SK-N-SH treated with all-trans-retinoic acid at 6 μM for 48 hours (cell line): ENCODE data around the gene BLID.

ENCODE experiments used
- ATAC-seq: fragments of 200-7000 bp; cut with Tn5 transposase; 3 replicates; pipeline ENCODE4 v1.9.1; 2020; ENCODE audit warnings: mild to moderate bottlenecking, moderate library complexity
- ARNTL ChIP-seq: fragments of 450-650 bp; formaldehyde crosslinking; IDR thresholded peaks from 2 replicates; pipeline ENCODE4 v1.5.0; 2020; ENCODE audit warnings: low read depth, mild to moderate bottlenecking, moderate library complexity, borderline replicate concordance
- CSDC2 ChIP-seq: fragments of 250-450 bp; sonication (Bioruptor Pico); IDR thresholded peaks from 2 replicates; pipeline ENCODE4 v1.5.0; 2020; ENCODE audit warnings: mild to moderate bottlenecking, moderate library complexity
- ESRRG ChIP-seq: fragments of 250-450 bp; sonication (Bioruptor Pico); IDR thresholded peaks from 2 replicates; pipeline ENCODE4 v1.6.1; 2021; ENCODE audit warnings: mild to moderate bottlenecking
- GLIS3 ChIP-seq: fragments of 250-450 bp; sonication (Bioruptor Pico); IDR thresholded peaks from 2 replicates; pipeline ENCODE4 v1.5.0; 2020; ENCODE audit warnings: mild to moderate bottlenecking, moderate library complexity
- ISL1 ChIP-seq: fragments of 250-450 bp; sonication (Bioruptor Pico); IDR thresholded peaks from 2 replicates; pipeline ENCODE4 v2.1.2; 2022; ENCODE audit warnings: mild to moderate bottlenecking, moderate library complexity
- OSR1 ChIP-seq: fragments of 250-450 bp; sonication (Bioruptor Pico); IDR thresholded peaks from 2 replicates; pipeline ENCODE4 v1.8.0; 2022; ENCODE audit warnings: moderate library complexity, mild to moderate bottlenecking, inconsistent platforms
- RARB ChIP-seq: fragments of 250-450 bp; sonication (Bioruptor Pico); IDR thresholded peaks from 2 replicates; pipeline ENCODE4 v1.8.0; 2021; ENCODE audit warnings: mild to moderate bottlenecking, moderate library complexity
- SNAI2 ChIP-seq: fragments of 250-450 bp; sonication (Bioruptor Pico); IDR thresholded peaks from 2 replicates; pipeline ENCODE4 v1.5.0; 2020; ENCODE audit warnings: mild to moderate bottlenecking, moderate library complexity
- TCF4 ChIP-seq: fragments of 250-450 bp; sonication (Bioruptor Pico); IDR thresholded peaks from 2 replicates; pipeline ENCODE4 v1.8.0; 2021; ENCODE audit warnings: mild to moderate bottlenecking, moderate library complexity, borderline replicate concordance
- TOX ChIP-seq: fragments of 250-450 bp; sonication (Bioruptor Pico); IDR thresholded peaks from 2 replicates; pipeline ENCODE4 v1.8.0; 2021; ENCODE audit warnings: mild to moderate bottlenecking, moderate library complexity, borderline replicate concordance
- ZC3H10 ChIP-seq: fragments of 250-450 bp; sonication (Bioruptor Pico); IDR thresholded peaks from 2 replicates; pipeline ENCODE4 v1.5.1; 2021; ENCODE audit warnings: mild to moderate bottlenecking, moderate library complexity
- ZNF565 ChIP-seq: fragments of 450-650 bp; formaldehyde crosslinking; conservative IDR thresholded peaks from 2 replicates; pipeline ENCODE4 v1.5.0; 2020; ENCODE audit warnings: low read depth, mild to moderate bottlenecking, moderate library complexity
- TF ChIP-seq, protein P1 (sequence below): fragments of 250-450 bp; sonication (Bioruptor Pico); IDR thresholded peaks from 2 replicates; pipeline ENCODE4 v1.5.1; 2021; ENCODE audit warnings: mild to moderate bottlenecking, moderate library complexity
- TF ChIP-seq, protein P2 (sequence below): fragments of 250-450 bp; sonication (Bioruptor Pico); IDR thresholded peaks from 2 replicates; pipeline ENCODE4 v1.5.0; 2020; ENCODE audit warnings: mild to moderate bottlenecking, moderate library complexity
- TF ChIP-seq, protein P3 (sequence below): fragments of 250-450 bp; sonication (Bioruptor Pico); IDR thresholded peaks from 2 replicates; pipeline ENCODE4 v1.5.1; 2020; ENCODE audit warnings: low read depth, mild to moderate bottlenecking, moderate library complexity

Gene BLID

DNA sequence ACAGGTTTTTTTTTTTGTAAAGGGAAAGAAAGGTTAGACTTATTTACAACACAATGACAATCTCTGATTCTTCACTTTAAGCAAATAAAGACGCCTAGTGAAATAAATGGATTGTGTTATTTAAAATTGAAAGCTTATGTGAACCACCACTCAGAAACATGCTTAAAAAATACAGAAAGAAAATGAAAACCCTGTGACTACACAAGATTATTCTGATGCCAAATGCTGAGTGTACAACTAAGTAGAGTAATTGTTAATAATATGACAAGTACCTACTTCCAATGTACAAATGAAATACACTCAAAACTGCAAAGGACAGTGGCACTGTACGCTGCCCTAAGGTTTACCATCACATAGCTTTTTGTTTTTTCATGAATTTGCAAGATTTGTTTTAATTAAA, 1.0 kb downstream of the BLID start:
- TF ChIP-seq ARNTL = no peak
- no peak for TF ChIP-seq OSR1 (CRISPR knock-in tag)
- TF ChIP-seq, protein P1, sequence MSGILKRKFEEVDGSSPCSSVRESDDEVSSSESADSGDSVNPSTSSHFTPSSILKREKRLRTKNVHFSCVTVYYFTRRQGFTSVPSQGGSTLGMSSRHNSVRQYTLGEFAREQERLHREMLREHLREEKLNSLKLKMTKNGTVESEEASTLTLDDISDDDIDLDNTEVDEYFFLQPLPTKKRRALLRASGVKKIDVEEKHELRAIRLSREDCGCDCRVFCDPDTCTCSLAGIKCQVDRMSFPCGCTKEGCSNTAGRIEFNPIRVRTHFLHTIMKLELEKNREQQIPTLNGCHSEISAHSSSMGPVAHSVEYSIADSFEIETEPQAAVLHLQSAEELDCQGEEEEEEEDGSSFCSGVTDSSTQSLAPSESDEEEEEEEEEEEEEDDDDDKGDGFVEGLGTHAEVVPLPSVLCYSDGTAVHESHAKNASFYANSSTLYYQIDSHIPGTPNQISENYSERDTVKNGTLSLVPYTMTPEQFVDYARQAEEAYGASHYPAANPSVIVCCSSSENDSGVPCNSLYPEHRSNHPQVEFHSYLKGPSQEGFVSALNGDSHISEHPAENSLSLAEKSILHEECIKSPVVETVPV = no peak
- TF ChIP-seq SNAI2 (CRISPR knock-in tag) = no peak
- TF ChIP-seq TOX = no peak
- no peak for ATAC-seq

DNA sequence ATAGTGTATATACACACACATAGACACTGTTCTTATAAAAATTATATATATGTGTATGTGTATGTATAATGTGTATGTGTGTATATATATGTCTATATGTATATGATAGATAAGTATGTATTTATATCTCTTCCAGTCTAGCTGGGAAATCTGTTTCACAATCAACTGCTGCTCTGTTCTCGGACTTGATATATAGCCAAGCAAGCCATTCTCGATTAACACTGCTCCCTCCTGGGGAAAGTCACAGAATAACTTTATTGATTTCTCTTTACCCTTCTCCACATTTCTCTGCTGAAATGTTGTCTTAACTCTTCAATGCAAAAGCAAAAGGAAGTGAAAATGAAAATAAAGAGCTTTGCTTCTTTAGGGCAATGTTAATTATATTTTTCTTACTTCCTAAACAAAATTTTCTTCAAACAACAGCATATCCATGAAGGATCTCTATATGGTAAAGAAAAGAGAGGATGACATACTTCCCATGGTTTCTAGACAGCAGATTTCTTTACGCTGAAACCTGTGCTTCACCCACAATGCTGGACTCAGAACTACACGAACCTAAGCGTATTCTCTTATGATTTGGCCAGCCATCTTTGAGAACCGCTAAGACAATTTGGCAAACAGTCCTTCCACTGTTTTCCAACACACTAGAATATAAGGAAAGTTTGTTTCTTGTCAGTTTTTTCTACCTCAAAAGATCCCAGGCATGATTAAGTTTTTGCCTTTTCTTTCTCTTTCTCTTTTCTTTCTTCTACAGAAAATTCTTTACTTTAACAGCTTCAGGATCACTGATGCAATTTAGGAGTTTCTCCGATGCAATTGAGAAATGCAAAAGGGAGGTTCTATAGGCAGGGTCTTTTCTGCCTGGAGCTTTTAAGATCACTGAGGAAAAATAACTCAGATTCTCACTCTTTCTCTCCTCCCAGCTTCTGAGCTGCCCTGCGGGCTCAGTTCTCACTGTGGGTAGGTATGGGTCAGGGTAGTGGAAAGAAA, 1.9 kb downstream of the BLID start:
- no peak for ATAC-seq
- TF ChIP-seq ZC3H10 (CRISPR knock-in tag) = no peak

DNA sequence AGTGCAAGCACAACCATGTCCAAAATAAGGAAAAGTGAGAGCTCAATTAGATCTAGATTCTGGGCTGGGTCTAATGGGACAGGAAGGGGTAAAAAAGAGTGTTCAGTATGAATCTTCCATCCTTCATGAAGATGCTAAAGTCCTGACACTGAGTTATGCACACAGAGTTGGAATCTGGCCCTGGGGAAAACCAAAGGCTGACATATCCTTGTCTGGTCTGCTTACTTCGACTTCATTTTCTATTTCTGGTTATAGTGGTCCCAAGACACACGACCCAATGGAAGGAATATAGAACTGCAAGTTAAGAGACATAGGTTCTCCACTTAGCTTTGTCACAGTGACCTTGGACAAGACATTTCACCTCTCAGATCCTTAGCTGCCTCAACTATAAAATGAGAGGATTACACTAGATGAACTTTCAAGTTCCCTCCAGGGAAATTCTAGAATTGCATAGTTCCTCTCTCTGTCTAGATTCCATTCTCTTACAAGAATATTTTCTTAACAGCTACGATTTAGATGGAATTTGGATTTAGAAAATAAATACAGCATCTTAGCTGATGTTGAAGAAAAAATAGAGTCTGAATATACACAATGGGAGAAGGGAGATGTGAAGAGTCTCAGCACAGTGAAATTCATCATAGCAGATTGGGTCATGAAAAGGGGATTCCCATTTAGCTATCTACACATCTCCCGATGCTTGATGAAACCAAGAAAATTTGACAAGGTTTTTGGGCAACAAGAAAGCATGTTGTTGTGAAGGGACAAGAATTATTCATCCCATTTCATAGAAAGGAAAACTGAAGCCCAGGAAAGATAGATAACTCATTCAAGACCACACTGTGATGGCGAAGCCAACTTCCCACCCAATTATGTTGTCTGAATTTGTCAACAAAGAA, 3.3 kb downstream of the BLID start:
- no peak for ATAC-seq
- TF ChIP-seq ESRRG (CRISPR knock-in tag) (no peak), RARB (no peak), CSDC2 (CRISPR knock-in tag) (no peak)
- TF ChIP-seq, protein P2, sequence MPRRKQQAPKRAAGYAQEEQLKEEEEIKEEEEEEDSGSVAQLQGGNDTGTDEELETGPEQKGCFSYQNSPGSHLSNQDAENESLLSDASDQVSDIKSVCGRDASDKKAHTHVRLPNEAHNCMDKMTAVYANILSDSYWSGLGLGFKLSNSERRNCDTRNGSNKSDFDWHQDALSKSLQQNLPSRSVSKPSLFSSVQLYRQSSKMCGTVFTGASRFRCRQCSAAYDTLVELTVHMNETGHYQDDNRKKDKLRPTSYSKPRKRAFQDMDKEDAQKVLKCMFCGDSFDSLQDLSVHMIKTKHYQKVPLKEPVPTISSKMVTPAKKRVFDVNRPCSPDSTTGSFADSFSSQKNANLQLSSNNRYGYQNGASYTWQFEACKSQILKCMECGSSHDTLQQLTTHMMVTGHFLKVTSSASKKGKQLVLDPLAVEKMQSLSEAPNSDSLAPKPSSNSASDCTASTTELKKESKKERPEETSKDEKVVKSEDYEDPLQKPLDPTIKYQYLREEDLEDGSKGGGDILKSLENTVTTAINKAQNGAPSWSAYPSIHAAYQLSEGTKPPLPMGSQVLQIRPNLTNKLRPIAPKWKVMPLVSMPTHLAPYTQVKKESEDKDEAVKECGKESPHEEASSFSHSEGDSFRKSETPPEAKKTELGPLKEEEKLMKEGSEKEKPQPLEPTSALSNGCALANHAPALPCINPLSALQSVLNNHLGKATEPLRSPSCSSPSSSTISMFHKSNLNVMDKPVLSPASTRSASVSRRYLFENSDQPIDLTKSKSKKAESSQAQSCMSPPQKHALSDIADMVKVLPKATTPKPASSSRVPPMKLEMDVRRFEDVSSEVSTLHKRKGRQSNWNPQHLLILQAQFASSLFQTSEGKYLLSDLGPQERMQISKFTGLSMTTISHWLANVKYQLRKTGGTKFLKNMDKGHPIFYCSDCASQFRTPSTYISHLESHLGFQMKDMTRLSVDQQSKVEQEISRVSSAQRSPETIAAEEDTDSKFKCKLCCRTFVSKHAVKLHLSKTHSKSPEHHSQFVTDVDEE (CRISPR knock-in tag) = no peak

DNA sequence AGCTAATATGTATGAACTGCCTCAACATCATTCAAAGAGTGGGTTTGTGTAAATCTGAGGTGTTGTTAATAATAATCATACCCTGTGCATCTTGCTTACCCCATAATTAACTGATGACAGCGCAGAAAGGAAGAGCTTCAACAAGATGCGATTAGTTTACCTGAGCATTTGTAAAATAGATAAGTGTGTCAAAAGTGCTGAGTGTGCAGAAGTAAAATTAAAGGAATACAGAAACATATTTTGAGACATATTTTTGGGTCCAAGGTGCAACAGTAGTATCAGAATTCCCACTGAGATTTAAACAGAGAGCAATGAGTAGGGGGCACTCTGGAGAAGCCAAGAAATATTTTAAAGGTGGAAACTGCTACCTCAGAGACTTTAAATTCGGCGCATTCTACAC, 6.1 kb downstream of the BLID start:
- no peak for ATAC-seq
- no peak for TF ChIP-seq ZNF565 (CRISPR knock-in tag)
- no peak for TF ChIP-seq ESRRG (CRISPR knock-in tag)
- TF ChIP-seq GLIS3 (CRISPR knock-in tag) = no peak
- no peak for TF ChIP-seq OSR1 (CRISPR knock-in tag)
- TF ChIP-seq TCF4 (CRISPR knock-in tag) = no peak
- no peak for TF ChIP-seq ISL1 (CRISPR knock-in tag)
- TF ChIP-seq, all 23 proteins: peak for 0

DNA sequence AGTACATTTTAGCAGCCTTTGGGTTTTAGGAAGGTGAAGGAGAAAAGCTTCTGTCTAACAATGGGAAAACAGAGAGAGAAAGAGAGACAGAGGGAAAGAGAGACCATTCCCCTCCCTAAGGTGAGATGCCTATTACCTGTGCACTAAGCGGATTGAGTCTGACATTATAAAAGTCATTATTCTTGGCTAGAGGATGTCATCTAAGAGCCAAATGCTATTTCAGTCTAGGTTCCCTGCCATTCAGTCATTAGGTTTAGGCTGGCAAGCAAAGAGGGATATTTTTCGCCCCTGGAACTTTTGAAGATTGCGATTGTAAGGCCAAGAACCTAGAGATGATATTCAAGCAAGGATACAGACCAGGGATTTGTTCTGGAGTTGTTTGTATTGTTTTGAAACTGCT, 7.2 kb downstream of the BLID start:
- ATAC-seq = no peak

More for the DNA sequence above, 7.2 kb downstream of the BLID start:
- TF ChIP-seq TCF4 (CRISPR knock-in tag) (no peak), TOX (no peak), GLIS3 (CRISPR knock-in tag) (no peak), CSDC2 (CRISPR knock-in tag) (no peak), ESRRG (CRISPR knock-in tag) (no peak)
- TF ChIP-seq, protein P2 (CRISPR knock-in tag) = no peak
- TF ChIP-seq, protein P1 = no peak
- TF ChIP-seq, protein P3, sequence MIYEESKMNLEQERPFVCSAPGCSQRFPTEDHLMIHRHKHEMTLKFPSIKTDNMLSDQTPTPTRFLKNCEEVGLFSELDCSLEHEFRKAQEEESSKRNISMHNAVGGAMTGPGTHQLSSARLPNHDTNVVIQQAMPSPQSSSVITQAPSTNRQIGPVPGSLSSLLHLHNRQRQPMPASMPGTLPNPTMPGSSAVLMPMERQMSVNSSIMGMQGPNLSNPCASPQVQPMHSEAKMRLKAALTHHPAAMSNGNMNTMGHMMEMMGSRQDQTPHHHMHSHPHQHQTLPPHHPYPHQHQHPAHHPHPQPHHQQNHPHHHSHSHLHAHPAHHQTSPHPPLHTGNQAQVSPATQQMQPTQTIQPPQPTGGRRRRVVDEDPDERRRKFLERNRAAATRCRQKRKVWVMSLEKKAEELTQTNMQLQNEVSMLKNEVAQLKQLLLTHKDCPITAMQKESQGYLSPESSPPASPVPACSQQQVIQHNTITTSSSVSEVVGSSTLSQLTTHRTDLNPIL = no peak
- TF ChIP-seq, all 23 proteins: peak for 0
